Thyroid gland (tissue), 4 donors: ENCODE data around the gene FGGY. TPM values are rescaled to one million over a fixed set of nuclear protein-coding genes. Genes with fewer than 3 reads are reported as not detected.
"Not testable (repeated sequence)": the region's sequence is repeated elsewhere in the genome, so short reads cannot be mapped to it uniquely, and the experiment has no call there.

Experiments used
- DNase-seq, 2 donors: peaks; one replicate each; pipeline ENCODE4 v3.0.0-alpha.2; 2019
- H3K27ac ChIP-seq, 3 donors: fragments of 200-600 bp; sonication (generic); 1 replicate in 2 of 3; 2 replicates in 1 of 3; pipeline ENCODE4 v1.5.1; 2016 to 2019; ENCODE audit warnings: mild to moderate bottlenecking in 1 of 3, moderate library complexity in 1 of 3
- H3K27me3 ChIP-seq: fragments of 200-600 bp; sonication (generic); one replicate; pipeline ENCODE4 v1.5.1; 2019
- H3K36me3 ChIP-seq, 2 donors: fragments of 200-600 bp; sonication (generic); one replicate each; pipeline ENCODE4 v1.5.1; 2016 to 2019
- H3K4me1 ChIP-seq, 2 donors: fragments of 200-600 bp; sonication (generic); one replicate each; pipeline ENCODE4 v1.5.1; 2017 to 2019
- H3K4me3 ChIP-seq, 3 donors: fragments of 200-600 bp; sonication (generic); replicated peaks in 1 of 3; 1 replicate in 2 of 3; 2 replicates in 1 of 3; pipeline ENCODE4 v1.5.1; 2016; ENCODE audit warnings: mild to moderate bottlenecking in 1 of 3
- H3K9me3 ChIP-seq: fragments of 200-600 bp; sonication (generic); one replicate; pipeline ENCODE4 v1.5.1; 2017
- CTCF ChIP-seq, 6 experiments: fragments of 200-600 bp in 3 of 6; fragments of 450-650 bp in 3 of 6; sonication (generic) in 3 of 6; IDR thresholded peaks; one replicate each; pipeline ENCODE4 v1.5.1; 2016 to 2019; ENCODE audit warnings: antibody characterized with exemption in 6 of 6, mild to moderate bottlenecking in 2 of 6, inconsistent platforms in 1 of 6, moderate library complexity in 1 of 6
- POLR2A ChIP-seq, 2 donors: fragments of 450-650 bp; IDR thresholded peaks; one replicate each; pipeline ENCODE4 v1.6.1; 2017; ENCODE audit warnings: antibody characterized with exemption in 2 of 2, mild to moderate bottlenecking in 2 of 2, moderate library complexity in 1 of 2
- WGBS, 2 donors: methylation state at CpG; one replicate each; pipeline ENCODE4 v1.1.5; 2017; 5-methylcytosine and 5-hydroxymethylcytosine counted together
- intact Hi-C: fragments of 100-400 bp; cut with DNase I; formaldehyde crosslinking; loops from one replicate; pipeline ENCODE4 v1.15.1; 2023
- total RNA-seq, 4 donors: library from RNA; depleted of rRNA; stranded (reverse); fragments of >200 nt; gene quantifications; one replicate each; pipeline ENCODE4 v1.2.3, GENCODE V29; 2016

Gene FGGY
- total RNA-seq, 4 donors from 2014 or later: 24.6 to 46.1 (median 36.4) TPM

- Histone ChIP-seq H3K4me3 (no peak overlapping the region), H3K27ac (no peak overlapping the region)
These were observed 435.5 kb downstream of the FGGY start for GRCh38 chr1:59732214-59732955.

GRCh38 chr1:59733443-59734141 is 436.7 kb downstream of the FGGY start:
- no peak for DNase-seq
- intact Hi-C loops: no loop called here
- H3K27me3 ChIP-seq: no peaks in the 10 kb centered on the region
- H3K36me3 ChIP-seq: no peaks in the 10 kb centered on the region
- no peaks in the 10 kb centered on the region for H3K9me3 ChIP-seq
- H3K27ac ChIP-seq: no peak overlapping the region
- TF ChIP-seq POLR2A (IDR thresholded peaks at IDR 0.05): no peak
- no peak for TF ChIP-seq CTCF (IDR thresholded peaks at IDR 0.05)
- H3K4me3 ChIP-seq: no peak overlapping the region
- H3K4me1 ChIP-seq: peaks cover 14 to 16% of the 10 kb centered on the region in 2 donors
- WGBS, 2 donors: 83 to 96% methylated on average over 3 of the region's 3 CpGs

More at GRCh38 chr1:59732214-59732955, 435.5 kb downstream of the FGGY start:
- no peaks in the 10 kb centered on the region for H3K27me3 ChIP-seq
- intact Hi-C loops: no loop called here
- H3K9me3 ChIP-seq: no peaks in the 10 kb centered on the region
- H3K36me3 ChIP-seq: no peaks in the 10 kb centered on the region
- H3K4me1 ChIP-seq: peaks cover 12 to 16% of the 10 kb centered on the region in 2 donors
- no peak for TF ChIP-seq CTCF (IDR thresholded peaks at IDR 0.05)
- TF ChIP-seq POLR2A (IDR thresholded peaks at IDR 0.05): no peak
- WGBS, 2 donors: 89 to 93% methylated on average over 10 of the region's 10 CpGs
- DNase-seq: no peak

- H3K36me3 ChIP-seq, intact Hi-C loops, H3K27ac ChIP-seq, DNase-seq, H3K9me3 ChIP-seq, H3K4me3 ChIP-seq, H3K27me3 ChIP-seq: not testable (repeated sequence)
- H3K4me1 ChIP-seq: peaks cover 13 to 15% of the 10 kb centered on the region in 2 donors
- WGBS, 2 donors: 74 to 95% methylated on average over 3 of the region's 3 CpGs
These were observed 439.0 kb downstream of the FGGY start for GRCh38 chr1:59735927-59736326.

- DNase-seq: no peak
- WGBS, 2 donors: 96 to 97% methylated on average over 4 of the region's 4 CpGs
- Histone ChIP-seq H3K36me3 (no peaks in the 10 kb centered on the region), H3K4me3 (no peak overlapping the region), H3K9me3 (no peaks in the 10 kb centered on the region), H3K27me3 (no peaks in the 10 kb centered on the region), H3K27ac (no peak overlapping the region), H3K4me1 (peaks cover 5 to 7% of the 10 kb centered on the region in 2 donors)
- TF ChIP-seq CTCF (IDR thresholded peaks at IDR 0.05): no peak
- no peak for TF ChIP-seq POLR2A (IDR thresholded peaks at IDR 0.05)
- intact Hi-C loops: no loop called here
These were observed 439.9 kb downstream of the FGGY start for GRCh38 chr1:59736744-59737143.

- intact Hi-C loops: no loop called here
- 85 to 96% methylated on average over 5 of the region's 5 CpGs for WGBS, 2 donors
- no peak for DNase-seq
- peaks cover 3 to 7% of the 10 kb centered on the region in 2 donors for H3K4me1 ChIP-seq
- no peak overlapping the region for H3K4me3 ChIP-seq
- TF ChIP-seq POLR2A (IDR thresholded peaks at IDR 0.05) (no peak), CTCF (IDR thresholded peaks at IDR 0.05) (no peak)
- H3K27me3 ChIP-seq: no peaks in the 10 kb centered on the region
- no peak overlapping the region for H3K27ac ChIP-seq
- H3K36me3 ChIP-seq: no peaks in the 10 kb centered on the region
- H3K9me3 ChIP-seq: no peaks in the 10 kb centered on the region
These were observed 440.7 kb downstream of the FGGY start for GRCh38 chr1:59737638-59738037.
